H1 (cell line): ENCODE measurements around the gene CD151. TPM values are rescaled to one million over a fixed set of nuclear protein-coding genes. Genes with fewer than 3 reads are reported as not detected.

Experiments
- CHD7 ChIP-seq: fragments of 300-600 bp; sonication (generic); IDR thresholded peaks from 2 replicates; pipeline ENCODE4 v1.7.1; 2012; ENCODE audit warnings: low read length, moderate library complexity, mild to moderate bottlenecking, inconsistent platforms; ENCODE audit not compliant: insufficient replicate concordance
- CREB1 ChIP-seq: IDR thresholded peaks from 2 replicates; pipeline ENCODE4 v1.6.1; 2012; ENCODE audit warnings: inconsistent platforms
- EZH2 ChIP-seq: fragments of 200-600 bp; sonication (generic); IDR thresholded peaks from 2 replicates; pipeline ENCODE4 v1.7.1; 2012; ENCODE audit warnings: low read depth, mild to moderate bottlenecking, moderate library complexity, low read length, inconsistent platforms; ENCODE audit not compliant: severe bottlenecking
- KDM1A ChIP-seq: fragments of 200-600, 300-600 bp; sonication (generic); IDR thresholded peaks from 2 replicates; pipeline ENCODE4 v1.7.1; 2016; ENCODE audit warnings: mild to moderate bottlenecking, low read length, borderline replicate concordance
- SAP30 ChIP-seq: fragments of 300-600 bp; sonication (generic); IDR thresholded peaks from 2 replicates; pipeline ENCODE4 v1.7.1; 2012; ENCODE audit warnings: low read length, moderate library complexity, mild to moderate bottlenecking, inconsistent platforms; ENCODE audit not compliant: insufficient read depth, insufficient replicate concordance
- SRF ChIP-seq: IDR thresholded peaks from 2 replicates; pipeline ENCODE4 v1.6.1; 2011; ENCODE audit warnings: mild to moderate bottlenecking, low read depth, low read length, moderate library complexity
- ZNF274 ChIP-seq: IDR thresholded peaks from 2 replicates; pipeline ENCODE4 v1.7.0; 2012; ENCODE audit warnings: low read length, borderline replicate concordance; ENCODE audit errors: extremely low read depth
- polyA plus RNA-seq, 7 experiments: library from polyadenylated mRNA; depleted of rRNA in 3 of 7; stranded (reverse) in 5 of 7; unstranded in 2 of 7; fragments of >200 nt in 5 of 7; fragments of 200-250 nt in 2 of 7; gene quantifications; 1 replicate in 5 of 7; 2 replicates in 1 of 7; 4 replicates in 1 of 7; pipeline versions ENCODE4 v1.2.1 to v1.2.3, GENCODE V29; 2011 to 2013; ENCODE audit warnings: missing spikeins in 2 of 7, mixed read lengths in 2 of 7
- total RNA-seq: library from RNA; stranded (reverse); fragmentation: NEBNext Ultra II Directional; extraction: Animal tissue kit (Norgen Biotek cat#: 25700); gene quantifications from 2 replicates; pipeline ENCODE4 v1.2.1, GENCODE V29; 2021

CD151 gene
- total and polyA plus RNA-seq, 2 of the 8 experiments (the other 6 are each of a cell fraction or from before 2014, with no cell fraction given) = 101 to 212 TPM

DNA sequence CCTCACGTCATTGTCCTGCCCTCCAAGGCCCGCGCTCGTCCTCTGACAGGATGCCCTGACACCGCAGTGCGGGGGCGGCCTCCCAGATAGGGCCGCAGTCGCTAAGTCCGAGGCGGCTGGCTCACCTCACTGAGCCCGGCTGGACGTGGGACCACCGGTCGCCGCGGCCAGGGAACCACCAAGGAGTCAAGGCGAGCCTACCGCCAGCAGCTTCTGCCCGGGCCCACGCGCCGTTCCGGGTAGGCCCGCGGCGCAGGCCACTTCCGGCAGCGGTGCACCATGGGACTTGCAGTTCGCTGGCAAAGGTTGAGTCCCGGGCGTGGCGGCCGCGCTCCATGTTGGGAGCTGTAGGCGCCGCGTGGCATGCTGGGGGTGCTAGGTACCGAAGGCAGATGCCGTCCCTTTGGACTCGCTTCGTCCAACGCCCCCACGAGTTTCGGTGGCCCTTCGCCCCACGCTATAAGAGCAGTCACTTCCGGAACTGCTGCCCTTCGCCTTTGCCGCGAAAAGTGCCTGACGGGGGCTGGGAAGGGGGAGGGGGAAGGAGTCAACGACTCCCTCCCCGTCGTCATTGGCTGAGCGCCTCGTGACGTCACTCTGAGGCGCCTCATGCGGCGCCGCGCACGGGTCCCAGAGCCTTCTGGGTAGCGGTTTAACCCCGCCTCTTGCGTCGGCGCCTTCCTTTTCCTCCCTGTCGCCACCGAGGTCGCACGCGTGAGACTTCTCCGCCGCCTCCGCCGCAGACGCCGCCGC lies 23.3 kb upstream of the CD151 start, which contains the start of gene RPLP2 (continued):
- TF ChIP-seq CHD7 (no peak), KDM1A (no peak), EZH2 (no peak), SAP30 (no peak), ZNF274 (no peak), SRF (peak; percentile 83), CREB1 (peak; percentile 99)
